Measurements from ENCODE around the gene OTUD3. TPM values are rescaled to one million over a fixed set of nuclear protein-coding genes. Genes with fewer than 3 reads are reported as not detected.

OTUD3 gene
- total and polyA plus RNA-seq, 9 of the 15 experiments (the other 6 are each of a cell fraction or from before 2014, with no cell fraction given), result 2.0 to 16.6 (median 11.0) TPM

GRCh38 chr1:19872190-19872589 lies 10.0 kb upstream of the OTUD3 start (continued):
- TF ChIP-seq, protein P1, sequence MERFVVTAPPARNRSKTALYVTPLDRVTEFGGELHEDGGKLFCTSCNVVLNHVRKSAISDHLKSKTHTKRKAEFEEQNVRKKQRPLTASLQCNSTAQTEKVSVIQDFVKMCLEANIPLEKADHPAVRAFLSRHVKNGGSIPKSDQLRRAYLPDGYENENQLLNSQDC (CRISPR knock-in tag; IDR thresholded peaks at IDR 0.05), result no peak
- no peak for TF ChIP-seq ARID2 (IDR thresholded peaks at IDR 0.05)
- TF ChIP-seq, protein P2, sequence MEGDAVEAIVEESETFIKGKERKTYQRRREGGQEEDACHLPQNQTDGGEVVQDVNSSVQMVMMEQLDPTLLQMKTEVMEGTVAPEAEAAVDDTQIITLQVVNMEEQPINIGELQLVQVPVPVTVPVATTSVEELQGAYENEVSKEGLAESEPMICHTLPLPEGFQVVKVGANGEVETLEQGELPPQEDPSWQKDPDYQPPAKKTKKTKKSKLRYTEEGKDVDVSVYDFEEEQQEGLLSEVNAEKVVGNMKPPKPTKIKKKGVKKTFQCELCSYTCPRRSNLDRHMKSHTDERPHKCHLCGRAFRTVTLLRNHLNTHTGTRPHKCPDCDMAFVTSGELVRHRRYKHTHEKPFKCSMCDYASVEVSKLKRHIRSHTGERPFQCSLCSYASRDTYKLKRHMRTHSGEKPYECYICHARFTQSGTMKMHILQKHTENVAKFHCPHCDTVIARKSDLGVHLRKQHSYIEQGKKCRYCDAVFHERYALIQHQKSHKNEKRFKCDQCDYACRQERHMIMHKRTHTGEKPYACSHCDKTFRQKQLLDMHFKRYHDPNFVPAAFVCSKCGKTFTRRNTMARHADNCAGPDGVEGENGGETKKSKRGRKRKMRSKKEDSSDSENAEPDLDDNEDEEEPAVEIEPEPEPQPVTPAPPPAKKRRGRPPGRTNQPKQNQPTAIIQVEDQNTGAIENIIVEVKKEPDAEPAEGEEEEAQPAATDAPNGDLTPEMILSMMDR (IDR thresholded peaks at IDR 0.05 in 2 of 3, conservative IDR thresholded peaks at IDR 0.05 in 1 of 3; ENCODE audit: insufficient read depth in 2 of 3, low read depth in 1 of 3, low read length in 3 of 3), result peak; percentile 38 to 56 (median 53); a peak in 5 of 6 replicates
- TF ChIP-seq KLF10 (CRISPR knock-in tag; IDR thresholded peaks at IDR 0.05), result no peak
- no peak for TF ChIP-seq CCNT2 (IDR thresholded peaks at IDR 0.05; ENCODE audit: borderline replicate concordance, extremely low read depth, insufficient read length, low read depth, low read length)
- no peak for TF ChIP-seq KAT8 (IDR thresholded peaks at IDR 0.05; ENCODE audit: low read depth)
- no peak for TF ChIP-seq PHF8 (IDR thresholded peaks at IDR 0.05; ENCODE audit: borderline replicate concordance, low read length)
- TF ChIP-seq, protein P3, sequence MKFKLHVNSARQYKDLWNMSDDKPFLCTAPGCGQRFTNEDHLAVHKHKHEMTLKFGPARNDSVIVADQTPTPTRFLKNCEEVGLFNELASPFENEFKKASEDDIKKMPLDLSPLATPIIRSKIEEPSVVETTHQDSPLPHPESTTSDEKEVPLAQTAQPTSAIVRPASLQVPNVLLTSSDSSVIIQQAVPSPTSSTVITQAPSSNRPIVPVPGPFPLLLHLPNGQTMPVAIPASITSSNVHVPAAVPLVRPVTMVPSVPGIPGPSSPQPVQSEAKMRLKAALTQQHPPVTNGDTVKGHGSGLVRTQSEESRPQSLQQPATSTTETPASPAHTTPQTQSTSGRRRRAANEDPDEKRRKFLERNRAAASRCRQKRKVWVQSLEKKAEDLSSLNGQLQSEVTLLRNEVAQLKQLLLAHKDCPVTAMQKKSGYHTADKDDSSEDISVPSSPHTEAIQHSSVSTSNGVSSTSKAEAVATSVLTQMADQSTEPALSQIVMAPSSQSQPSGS (CRISPR knock-in tag; IDR thresholded peaks at IDR 0.05), result no peak
- TF ChIP-seq CHD4 (IDR thresholded peaks at IDR 0.05; ENCODE audit: insufficient read depth, insufficient replicate concordance, low read depth, low read length, poor library complexity, severe bottlenecking), result no peak
- TF ChIP-seq ZNF134 (CRISPR knock-in tag; conservative IDR thresholded peaks at IDR 0.05), result 0 out of 2 replicates have a peak, but pooled peaks have one; percentile 26
